WERI-Rb-1 (cell line): ENCODE results near the gene YPEL2.

Source experiments
- DNase-seq: peaks from one replicate; pipeline ENCODE4 v3.0.0-alpha.2; 2020
- H3K27ac ChIP-seq: fragments of 250-450 bp; sonication (Bioruptor Pico); 2 replicates; pipeline ENCODE4 v1.5.1; 2020; ENCODE audit warnings: mild to moderate bottlenecking, moderate library complexity
- H3K27me3 ChIP-seq: fragments of 250-450 bp; sonication (Bioruptor Pico); 2 replicates; pipeline ENCODE4 v1.5.1; 2021; ENCODE audit warnings: mild to moderate bottlenecking, low read depth, moderate library complexity; ENCODE audit not compliant: insufficient read depth, severe bottlenecking
- H3K36me3 ChIP-seq: fragments of 250-450 bp; sonication (Bioruptor Pico); 2 replicates; pipeline ENCODE4 v1.5.1; 2020; ENCODE audit warnings: mild to moderate bottlenecking, moderate library complexity
- H3K4me3 ChIP-seq: 2 replicates; pipeline ENCODE4 v1.5.1; 2011; ENCODE audit warnings: low read depth, mild to moderate bottlenecking, control low read depth, low read length
- H3K9me3 ChIP-seq: fragments of 250-450 bp; sonication (Bioruptor Pico); 2 replicates; pipeline ENCODE4 v1.5.1; 2021; ENCODE audit warnings: mild to moderate bottlenecking, moderate library complexity; ENCODE audit not compliant: severe bottlenecking
- CTCF ChIP-seq: IDR thresholded peaks from 2 replicates; pipeline ENCODE4 v1.5.1; 2011; ENCODE audit warnings: low read depth, mild to moderate bottlenecking, control low read depth, inconsistent platforms, low read length

The YPEL2 gene

GRCh38 chr17:59333836-59334235 is 2.4 kb downstream of the YPEL2 start:
- DNase-seq = no peak
- TF ChIP-seq CTCF = no peak
- peaks cover 6% of the 10 kb centered on the region for H3K27me3 ChIP-seq
- H3K9me3 ChIP-seq = no peaks in the 10 kb centered on the region
- no peak overlapping the region for H3K27ac ChIP-seq
- no peaks in the 10 kb centered on the region for H3K36me3 ChIP-seq
- no peak overlapping the region for H3K4me3 ChIP-seq

GRCh38 chr17:59335685-59336084 is 4.2 kb downstream of the YPEL2 start:
- peak; percentile 28 for DNase-seq
- H3K4me3 ChIP-seq = no peak overlapping the region
- H3K36me3 ChIP-seq = no peaks in the 10 kb centered on the region
- TF ChIP-seq CTCF = no peak
- peaks cover 3% of the 10 kb centered on the region for H3K9me3 ChIP-seq
- H3K27me3 ChIP-seq = peaks cover 6% of the 10 kb centered on the region
- no peak overlapping the region for H3K27ac ChIP-seq

GRCh38 chr17:59337741-59338299 is 6.4 kb downstream of the YPEL2 start:
- Histone ChIP-seq H3K36me3 (no peaks in the 10 kb centered on the region), H3K9me3 (peaks cover 3% of the 10 kb centered on the region), H3K4me3 (no peak overlapping the region), H3K27ac (no peak overlapping the region), H3K27me3 (peaks cover under 1% of the 10 kb centered on the region)
- no peak for TF ChIP-seq CTCF
- DNase-seq = no peak

- no peak overlapping the region for H3K27ac ChIP-seq
- no peak overlapping the region for H3K4me3 ChIP-seq
- no peak for DNase-seq
- H3K27me3 ChIP-seq = no peaks in the 10 kb centered on the region
- H3K36me3 ChIP-seq = no peaks in the 10 kb centered on the region
- peaks cover 3% of the 10 kb centered on the region for H3K9me3 ChIP-seq
- no peak for TF ChIP-seq CTCF
These were observed 7.0 kb downstream of the YPEL2 start for GRCh38 chr17:59338498-59338897.

GRCh38 chr17:59341922-59342321 is 10.5 kb downstream of the YPEL2 start:
- no peak overlapping the region for H3K27ac ChIP-seq
- peaks cover 3% of the 10 kb centered on the region for H3K9me3 ChIP-seq
- H3K4me3 ChIP-seq = no peak overlapping the region
- no peak for DNase-seq
- H3K36me3 ChIP-seq = no peaks in the 10 kb centered on the region
- no peaks in the 10 kb centered on the region for H3K27me3 ChIP-seq
- TF ChIP-seq CTCF = no peak

- H3K27ac ChIP-seq = no peak overlapping the region
- H3K27me3 ChIP-seq = no peaks in the 10 kb centered on the region
- no peak overlapping the region for H3K4me3 ChIP-seq
- peaks cover 3% of the 10 kb centered on the region for H3K9me3 ChIP-seq
- no peaks in the 10 kb centered on the region for H3K36me3 ChIP-seq
- no peak for TF ChIP-seq CTCF
- no peak for DNase-seq
These were observed 11.3 kb downstream of the YPEL2 start for GRCh38 chr17:59342681-59343131.
